ENCODE measurements around the gene PDXK.

Gene PDXK

GRCh38 chr21:43734131-43734927 is 15.4 kb downstream of the PDXK start:
- no peak overlapping the region for H3K4ac ChIP-seq (ENCODE audit: low read depth, low read length)
- H2BK120ac ChIP-seq (ENCODE audit: low read depth, low read length), result no peak overlapping the region
- no peaks in the 10 kb centered on the region for H3K27me3 ChIP-seq (ENCODE audit: insufficient read depth, low read length, poor library complexity)
- no peak overlapping the region for H4K8ac ChIP-seq (ENCODE audit: low read depth, low read length)
- peaks cover 8% of the 10 kb centered on the region for H3K79me1 ChIP-seq (ENCODE audit: low read length)
- no peak overlapping the region for H3K4me2 ChIP-seq (ENCODE audit: low read length)
- H4K5ac ChIP-seq (ENCODE audit: low read length), result no peak overlapping the region
- H3K56ac ChIP-seq (ENCODE audit: low read length), result no peak overlapping the region
- peaks cover 8% of the 10 kb centered on the region for H3K79me2 ChIP-seq (ENCODE audit: control insufficient read depth, insufficient read depth, low read length)
- no peaks in the 10 kb centered on the region for H3K36me3 ChIP-seq (ENCODE audit: control insufficient read depth, insufficient read depth, low read length)
- no peaks in the 10 kb centered on the region for H3K4me1 ChIP-seq (ENCODE audit: control insufficient read depth, low read depth, low read length)
- H3K23ac ChIP-seq (ENCODE audit: low read length), result no peak overlapping the region
- H2BK5ac ChIP-seq (ENCODE audit: low read length), result no peak overlapping the region
- no peak overlapping the region for H3K4me3 ChIP-seq (ENCODE audit: low read length)
- H3K9ac ChIP-seq (ENCODE audit: low read length), result no peak overlapping the region
- DNase-seq, result no peak
- H3K18ac ChIP-seq (ENCODE audit: low read length), result no peak overlapping the region
- no peak overlapping the region for H3K27ac ChIP-seq (ENCODE audit: low read depth, low read length)
- H2BK15ac ChIP-seq (replicated peaks; ENCODE audit: low read depth), result no peak overlapping the region
- no CpG with 5 or more reads among the region's 25 CpGs for WGBS (ENCODE audit: extremely low coverage, insufficient coverage, low lambda C conversion rate)
- H2AK5ac ChIP-seq (ENCODE audit: low read length), result no peak overlapping the region

- no peaks in the 10 kb centered on the region for H3K4me1 ChIP-seq (ENCODE audit: control insufficient read depth, low read depth, low read length)
- no peak overlapping the region for H4K8ac ChIP-seq (ENCODE audit: low read depth, low read length)
- no peaks in the 10 kb centered on the region for H3K36me3 ChIP-seq (ENCODE audit: control insufficient read depth, insufficient read depth, low read length)
- H2BK15ac ChIP-seq (replicated peaks; ENCODE audit: low read depth), result no peak overlapping the region
- H3K27ac ChIP-seq (ENCODE audit: low read depth, low read length), result no peak overlapping the region
- H3K27me3 ChIP-seq (ENCODE audit: insufficient read depth, low read length, poor library complexity), result no peaks in the 10 kb centered on the region
- H3K9ac ChIP-seq (ENCODE audit: low read length), result no peak overlapping the region
- no peak overlapping the region for H4K5ac ChIP-seq (ENCODE audit: low read length)
- H3K4ac ChIP-seq (ENCODE audit: low read depth, low read length), result no peak overlapping the region
- no peak overlapping the region for H3K23ac ChIP-seq (ENCODE audit: low read length)
- no CpG with 5 or more reads among the region's 9 CpGs for WGBS (ENCODE audit: extremely low coverage, insufficient coverage, low lambda C conversion rate)
- no peak overlapping the region for H2BK120ac ChIP-seq (ENCODE audit: low read depth, low read length)
- H3K4me3 ChIP-seq (ENCODE audit: low read length), result no peak overlapping the region
- no peak overlapping the region for H2BK5ac ChIP-seq (ENCODE audit: low read length)
- no peak overlapping the region for H3K4me2 ChIP-seq (ENCODE audit: low read length)
- H3K56ac ChIP-seq (ENCODE audit: low read length), result no peak overlapping the region
- H3K79me1 ChIP-seq (ENCODE audit: low read length), result peaks cover 6% of the 10 kb centered on the region
- peaks cover 6% of the 10 kb centered on the region for H3K79me2 ChIP-seq (ENCODE audit: control insufficient read depth, insufficient read depth, low read length)
- no peak overlapping the region for H3K18ac ChIP-seq (ENCODE audit: low read length)
- DNase-seq, result no peak
- H2AK5ac ChIP-seq (ENCODE audit: low read length), result no peak overlapping the region
Observed at GRCh38 chr21:43734928-43735229, 15.9 kb downstream of the PDXK start.

GRCh38 chr21:43735236-43736091 is 16.5 kb downstream of the PDXK start:
- Histone ChIP-seq H3K27ac (ENCODE audit: low read depth, low read length) (no peak overlapping the region), H4K5ac (ENCODE audit: low read length) (no peak overlapping the region), H3K4me3 (ENCODE audit: low read length) (no peak overlapping the region), H3K23ac (ENCODE audit: low read length) (no peak overlapping the region), H3K56ac (ENCODE audit: low read length) (no peak overlapping the region), H3K4ac (ENCODE audit: low read depth, low read length) (no peak overlapping the region), H2AK5ac (ENCODE audit: low read length) (no peak overlapping the region), H3K79me2 (ENCODE audit: control insufficient read depth, insufficient read depth, low read length) (peaks cover 3% of the 10 kb centered on the region), H2BK15ac (replicated peaks; ENCODE audit: low read depth) (no peak overlapping the region), H3K27me3 (ENCODE audit: insufficient read depth, low read length, poor library complexity) (no peaks in the 10 kb centered on the region), H4K8ac (ENCODE audit: low read depth, low read length) (no peak overlapping the region), H3K79me1 (ENCODE audit: low read length) (peaks cover 6% of the 10 kb centered on the region), H2BK120ac (ENCODE audit: low read depth, low read length) (no peak overlapping the region), H3K9ac (ENCODE audit: low read length) (no peak overlapping the region), H3K36me3 (ENCODE audit: control insufficient read depth, insufficient read depth, low read length) (no peaks in the 10 kb centered on the region), H3K4me1 (ENCODE audit: control insufficient read depth, low read depth, low read length) (no peaks in the 10 kb centered on the region), H2BK5ac (ENCODE audit: low read length) (no peak overlapping the region), H3K4me2 (ENCODE audit: low read length) (no peak overlapping the region), H3K18ac (ENCODE audit: low read length) (no peak overlapping the region)
- DNase-seq, result no peak
- no CpG with 5 or more reads among the region's 22 CpGs for WGBS (ENCODE audit: extremely low coverage, insufficient coverage, low lambda C conversion rate)

GRCh38 chr21:43736224-43736883 is 17.4 kb downstream of the PDXK start:
- DNase-seq, result no peak
- H3K9ac ChIP-seq (ENCODE audit: low read length), result no peak overlapping the region
- no peak overlapping the region for H3K56ac ChIP-seq (ENCODE audit: low read length)
- H3K18ac ChIP-seq (ENCODE audit: low read length), result no peak overlapping the region
- no peak overlapping the region for H3K4ac ChIP-seq (ENCODE audit: low read depth, low read length)
- H3K4me2 ChIP-seq (ENCODE audit: low read length), result no peak overlapping the region
- H3K4me3 ChIP-seq (ENCODE audit: low read length), result no peak overlapping the region
- no CpG with 5 or more reads among the region's 25 CpGs for WGBS (ENCODE audit: extremely low coverage, insufficient coverage, low lambda C conversion rate)
- no peaks in the 10 kb centered on the region for H3K36me3 ChIP-seq (ENCODE audit: control insufficient read depth, insufficient read depth, low read length)
- peaks cover 6% of the 10 kb centered on the region for H3K79me1 ChIP-seq (ENCODE audit: low read length)
- H3K79me2 ChIP-seq (ENCODE audit: control insufficient read depth, insufficient read depth, low read length), result peaks cover 3% of the 10 kb centered on the region
- no peaks in the 10 kb centered on the region for H3K4me1 ChIP-seq (ENCODE audit: control insufficient read depth, low read depth, low read length)
- H4K5ac ChIP-seq (ENCODE audit: low read length), result no peak overlapping the region
- no peak overlapping the region for H2AK5ac ChIP-seq (ENCODE audit: low read length)
- H3K27ac ChIP-seq (ENCODE audit: low read depth, low read length), result no peak overlapping the region
- no peak overlapping the region for H2BK5ac ChIP-seq (ENCODE audit: low read length)
- H2BK15ac ChIP-seq (replicated peaks; ENCODE audit: low read depth), result no peak overlapping the region
- no peak overlapping the region for H4K8ac ChIP-seq (ENCODE audit: low read depth, low read length)
- H3K27me3 ChIP-seq (ENCODE audit: insufficient read depth, low read length, poor library complexity), result no peaks in the 10 kb centered on the region
- no peak overlapping the region for H2BK120ac ChIP-seq (ENCODE audit: low read depth, low read length)
- no peak overlapping the region for H3K23ac ChIP-seq (ENCODE audit: low read length)

- Histone ChIP-seq H3K4me2 (ENCODE audit: low read length) (no peak overlapping the region), H3K56ac (ENCODE audit: low read length) (no peak overlapping the region), H3K4ac (ENCODE audit: low read depth, low read length) (no peak overlapping the region), H3K79me1 (ENCODE audit: low read length) (peaks cover 2% of the 10 kb centered on the region), H3K36me3 (ENCODE audit: control insufficient read depth, insufficient read depth, low read length) (no peaks in the 10 kb centered on the region), H3K9ac (ENCODE audit: low read length) (no peak overlapping the region), H2BK5ac (ENCODE audit: low read length) (no peak overlapping the region), H3K4me1 (ENCODE audit: control insufficient read depth, low read depth, low read length) (no peaks in the 10 kb centered on the region), H2BK120ac (ENCODE audit: low read depth, low read length) (no peak overlapping the region), H3K23ac (ENCODE audit: low read length) (no peak overlapping the region), H3K27ac (ENCODE audit: low read depth, low read length) (no peak overlapping the region), H3K4me3 (ENCODE audit: low read length) (no peak overlapping the region), H3K18ac (ENCODE audit: low read length) (no peak overlapping the region), H4K8ac (ENCODE audit: low read depth, low read length) (no peak overlapping the region), H4K5ac (ENCODE audit: low read length) (no peak overlapping the region), H3K27me3 (ENCODE audit: insufficient read depth, low read length, poor library complexity) (no peaks in the 10 kb centered on the region), H2AK5ac (ENCODE audit: low read length) (no peak overlapping the region), H2BK15ac (replicated peaks; ENCODE audit: low read depth) (no peak overlapping the region), H3K79me2 (ENCODE audit: control insufficient read depth, insufficient read depth, low read length) (no peaks in the 10 kb centered on the region)
- WGBS (ENCODE audit: extremely low coverage, insufficient coverage, low lambda C conversion rate), result no CpG with 5 or more reads among the region's 35 CpGs
- DNase-seq, result no peak
Observed at GRCh38 chr21:43737158-43737950, 18.4 kb downstream of the PDXK start.
